ENCODE results near the gene KLF17. TPM values are rescaled to one million over a fixed set of nuclear protein-coding genes. Genes with fewer than 3 reads are reported as not detected.

Gene KLF17
- total RNA-seq, 6 experiments from 2014 or later: 0.06 to 0.07 TPM; not detected in 4

GRCh38 chr1:44108971-44109370 is 9.7 kb upstream of the KLF17 start:
- no peak for TF ChIP-seq CTCF (IDR thresholded peaks at IDR 0.05)
- no peak for DNase-seq
- H3K4me1 Mint-ChIP-seq (ENCODE audit: low read depth): peaks cover 11% of the 10 kb centered on the region
- H3K27me3 Mint-ChIP-seq (ENCODE audit: insufficient read depth): peaks cover 8% of the 10 kb centered on the region
- H3K9me3 Mint-ChIP-seq: no peaks in the 10 kb centered on the region
- no peak overlapping the region for H3K4me3 Mint-ChIP-seq
- no peaks in the 10 kb centered on the region for H3K36me3 Mint-ChIP-seq (ENCODE audit: low read depth)
- no peak overlapping the region for H3K27ac Mint-ChIP-seq

- no peaks in the 10 kb centered on the region for H3K9me3 Mint-ChIP-seq
- no peak overlapping the region for H3K4me3 Mint-ChIP-seq
- H3K27me3 Mint-ChIP-seq (ENCODE audit: insufficient read depth): peaks cover 2% of the 10 kb centered on the region; the same call in 1 of the 2 replicates
These were observed 7.7 kb upstream of the KLF17 start for GRCh38 chr1:44110916-44111315.

GRCh38 chr1:44111861-44112260 is 6.8 kb upstream of the KLF17 start:
- no peak for DNase-seq
- Mint-ChIP-seq H3K27ac (no peak overlapping the region), H3K36me3 (ENCODE audit: low read depth) (no peaks in the 10 kb centered on the region), H3K9me3 (no peaks in the 10 kb centered on the region), H3K4me3 (no peak overlapping the region), H3K27me3 (ENCODE audit: insufficient read depth) (peaks cover 2% of the 10 kb centered on the region; the same call in 1 of the 2 replicates), H3K4me1 (ENCODE audit: low read depth) (peaks cover 11% of the 10 kb centered on the region)
- TF ChIP-seq CTCF (IDR thresholded peaks at IDR 0.05): no peak

More at GRCh38 chr1:44110916-44111315, 7.7 kb upstream of the KLF17 start:
- TF ChIP-seq CTCF (IDR thresholded peaks at IDR 0.05): no peak
- Mint-ChIP-seq H3K4me1 (ENCODE audit: low read depth) (peaks cover 11% of the 10 kb centered on the region), H3K36me3 (ENCODE audit: low read depth) (no peaks in the 10 kb centered on the region), H3K27ac (no peak overlapping the region)
- DNase-seq: no peak

- no peak for DNase-seq
- Mint-ChIP-seq H3K27ac (no peak overlapping the region), H3K27me3 (ENCODE audit: insufficient read depth) (peaks cover 2% of the 10 kb centered on the region; the same call in 1 of the 2 replicates), H3K36me3 (ENCODE audit: low read depth) (no peaks in the 10 kb centered on the region), H3K9me3 (no peaks in the 10 kb centered on the region), H3K4me1 (ENCODE audit: low read depth) (peaks cover 11% of the 10 kb centered on the region), H3K4me3 (no peak overlapping the region)
- TF ChIP-seq CTCF (IDR thresholded peaks at IDR 0.05): no peak
These were observed 6.1 kb upstream of the KLF17 start for GRCh38 chr1:44112486-44112885.

- no peak for DNase-seq
- H3K4me3 Mint-ChIP-seq: no peak overlapping the region
- peaks cover 6% of the 10 kb centered on the region for H3K4me1 Mint-ChIP-seq (ENCODE audit: low read depth)
- no peaks in the 10 kb centered on the region for H3K9me3 Mint-ChIP-seq
- TF ChIP-seq CTCF (IDR thresholded peaks at IDR 0.05): no peak
- no peaks in the 10 kb centered on the region for H3K36me3 Mint-ChIP-seq (ENCODE audit: low read depth)
- no peak overlapping the region for H3K27ac Mint-ChIP-seq
- H3K27me3 Mint-ChIP-seq (ENCODE audit: insufficient read depth): peaks cover 2% of the 10 kb centered on the region; the same call in 1 of the 2 replicates
These were observed 5.5 kb upstream of the KLF17 start for GRCh38 chr1:44113095-44113609.
